ENCODE results near the gene PIP4P1.

PIP4P1 gene

GRCh38 chr14:20412876-20413743 lies 48.1 kb downstream of the PIP4P1 start, which contains the start of gene TEP1 (continued):
- TF ChIP-seq, protein P1, sequence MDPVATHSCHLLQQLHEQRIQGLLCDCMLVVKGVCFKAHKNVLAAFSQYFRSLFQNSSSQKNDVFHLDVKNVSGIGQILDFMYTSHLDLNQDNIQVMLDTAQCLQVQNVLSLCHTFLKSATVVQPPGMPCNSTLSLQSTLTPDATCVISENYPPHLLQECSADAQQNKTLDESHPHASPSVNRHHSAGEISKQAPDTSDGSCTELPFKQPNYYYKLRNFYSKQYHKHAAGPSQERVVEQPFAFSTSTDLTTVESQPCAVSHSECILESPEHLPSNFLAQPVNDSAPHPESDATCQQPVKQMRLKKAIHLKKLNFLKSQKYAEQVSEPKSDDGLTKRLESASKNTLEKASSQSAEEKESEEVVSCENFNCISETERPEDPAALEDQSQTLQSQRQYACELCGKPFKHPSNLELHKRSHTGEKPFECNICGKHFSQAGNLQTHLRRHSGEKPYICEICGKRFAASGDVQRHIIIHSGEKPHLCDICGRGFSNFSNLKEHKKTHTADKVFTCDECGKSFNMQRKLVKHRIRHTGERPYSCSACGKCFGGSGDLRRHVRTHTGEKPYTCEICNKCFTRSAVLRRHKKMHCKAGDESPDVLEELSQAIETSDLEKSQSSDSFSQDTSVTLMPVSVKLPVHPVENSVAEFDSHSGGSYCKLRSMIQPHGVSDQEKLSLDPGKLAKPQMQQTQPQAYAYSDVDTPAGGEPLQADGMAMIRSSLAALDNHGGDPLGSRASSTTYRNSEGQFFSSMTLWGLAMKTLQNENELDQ (tag by site-specific recombination; IDR thresholded peaks at IDR 0.05; ENCODE audit: low read depth): no peak
- TF ChIP-seq, protein P2, sequence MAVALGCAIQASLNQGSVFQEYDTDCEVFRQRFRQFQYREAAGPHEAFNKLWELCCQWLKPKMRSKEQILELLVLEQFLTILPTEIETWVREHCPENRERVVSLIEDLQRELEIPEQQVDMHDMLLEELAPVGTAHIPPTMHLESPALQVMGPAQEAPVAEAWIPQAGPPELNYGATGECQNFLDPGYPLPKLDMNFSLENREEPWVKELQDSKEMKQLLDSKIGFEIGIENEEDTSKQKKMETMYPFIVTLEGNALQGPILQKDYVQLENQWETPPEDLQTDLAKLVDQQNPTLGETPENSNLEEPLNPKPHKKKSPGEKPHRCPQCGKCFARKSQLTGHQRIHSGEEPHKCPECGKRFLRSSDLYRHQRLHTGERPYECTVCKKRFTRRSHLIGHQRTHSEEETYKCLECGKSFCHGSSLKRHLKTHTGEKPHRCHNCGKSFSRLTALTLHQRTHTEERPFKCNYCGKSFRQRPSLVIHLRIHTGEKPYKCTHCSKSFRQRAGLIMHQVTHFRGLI (tag by site-specific recombination; IDR thresholded peaks at IDR 0.05): peak; percentile 78
- peak; percentile 86 for TF ChIP-seq KLF8 (tag by site-specific recombination; IDR thresholded peaks at IDR 0.05)
- peak; percentile 94 for TF ChIP-seq WT1 (tag by site-specific recombination; IDR thresholded peaks at IDR 0.05)
- peak; percentile 73 for TF ChIP-seq ZIC2 (tag by site-specific recombination; IDR thresholded peaks at IDR 0.05)
- no peak for TF ChIP-seq ZNF530 (tag by site-specific recombination; IDR thresholded peaks at IDR 0.05; ENCODE audit: low read depth)
- TF ChIP-seq KLF10 (tag by site-specific recombination; IDR thresholded peaks at IDR 0.05): no peak
- TF ChIP-seq ZBTB10 (tag by site-specific recombination; IDR thresholded peaks at IDR 0.05): peak; percentile 53; the same call in 1 of the 2 replicates
- peak; percentile 92 for TF ChIP-seq IKZF3 (tag by site-specific recombination; IDR thresholded peaks at IDR 0.05)
- TF ChIP-seq, protein P3, sequence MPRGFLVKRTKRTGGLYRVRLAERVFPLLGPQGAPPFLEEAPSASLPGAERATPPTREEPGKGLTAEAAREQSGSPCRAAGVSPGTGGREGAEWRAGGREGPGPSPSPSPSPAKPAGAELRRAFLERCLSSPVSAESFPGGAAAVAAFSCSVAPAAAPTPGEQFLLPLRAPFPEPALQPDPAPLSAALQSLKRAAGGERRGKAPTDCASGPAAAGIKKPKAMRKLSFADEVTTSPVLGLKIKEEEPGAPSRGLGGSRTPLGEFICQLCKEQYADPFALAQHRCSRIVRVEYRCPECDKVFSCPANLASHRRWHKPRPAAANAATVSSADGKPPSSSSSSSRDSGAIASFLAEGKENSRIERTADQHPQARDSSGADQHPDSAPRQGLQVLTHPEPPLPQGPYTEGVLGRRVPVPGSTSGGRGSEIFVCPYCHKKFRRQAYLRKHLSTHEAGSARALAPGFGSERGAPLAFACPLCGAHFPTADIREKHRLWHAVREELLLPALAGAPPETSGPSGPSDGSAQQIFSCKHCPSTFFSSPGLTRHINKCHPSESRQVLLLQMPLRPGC (tag by site-specific recombination; IDR thresholded peaks at IDR 0.05): 0 out of 2 replicates have a peak, but pooled peaks have one; percentile 13
- 0 out of 2 replicates have a peak, but pooled peaks have one; percentile 22 for TF ChIP-seq ZNF133 (tag by site-specific recombination; IDR thresholded peaks at IDR 0.05)
- TF ChIP-seq ZBTB7A (tag by site-specific recombination; IDR thresholded peaks at IDR 0.05; ENCODE audit: low read depth): no peak
- TF ChIP-seq ZNF677 (tag by site-specific recombination; IDR thresholded peaks at IDR 0.05): no peak
- no peak for TF ChIP-seq ZNF404 (tag by site-specific recombination; IDR thresholded peaks at IDR 0.05)
- no peak for TF ChIP-seq ZNF747 (tag by site-specific recombination; IDR thresholded peaks at IDR 0.05)
- TF ChIP-seq ZNF366 (tag by site-specific recombination; conservative IDR thresholded peaks at IDR 0.05): peak; percentile 58
- TF ChIP-seq ZBTB17 (tag by site-specific recombination; IDR thresholded peaks at IDR 0.05): peak; percentile 90
- peak; percentile 78 for TF ChIP-seq SP7 (tag by site-specific recombination; IDR thresholded peaks at IDR 0.05)
- no peak for TF ChIP-seq ZNF138 (tag by site-specific recombination; IDR thresholded peaks at IDR 0.05; ENCODE audit: borderline replicate concordance)
- peak; percentile 77; the same call in 1 of the 2 replicates for TF ChIP-seq ZNF24 (tag by site-specific recombination; IDR thresholded peaks at IDR 0.05)
- TF ChIP-seq, protein P4, sequence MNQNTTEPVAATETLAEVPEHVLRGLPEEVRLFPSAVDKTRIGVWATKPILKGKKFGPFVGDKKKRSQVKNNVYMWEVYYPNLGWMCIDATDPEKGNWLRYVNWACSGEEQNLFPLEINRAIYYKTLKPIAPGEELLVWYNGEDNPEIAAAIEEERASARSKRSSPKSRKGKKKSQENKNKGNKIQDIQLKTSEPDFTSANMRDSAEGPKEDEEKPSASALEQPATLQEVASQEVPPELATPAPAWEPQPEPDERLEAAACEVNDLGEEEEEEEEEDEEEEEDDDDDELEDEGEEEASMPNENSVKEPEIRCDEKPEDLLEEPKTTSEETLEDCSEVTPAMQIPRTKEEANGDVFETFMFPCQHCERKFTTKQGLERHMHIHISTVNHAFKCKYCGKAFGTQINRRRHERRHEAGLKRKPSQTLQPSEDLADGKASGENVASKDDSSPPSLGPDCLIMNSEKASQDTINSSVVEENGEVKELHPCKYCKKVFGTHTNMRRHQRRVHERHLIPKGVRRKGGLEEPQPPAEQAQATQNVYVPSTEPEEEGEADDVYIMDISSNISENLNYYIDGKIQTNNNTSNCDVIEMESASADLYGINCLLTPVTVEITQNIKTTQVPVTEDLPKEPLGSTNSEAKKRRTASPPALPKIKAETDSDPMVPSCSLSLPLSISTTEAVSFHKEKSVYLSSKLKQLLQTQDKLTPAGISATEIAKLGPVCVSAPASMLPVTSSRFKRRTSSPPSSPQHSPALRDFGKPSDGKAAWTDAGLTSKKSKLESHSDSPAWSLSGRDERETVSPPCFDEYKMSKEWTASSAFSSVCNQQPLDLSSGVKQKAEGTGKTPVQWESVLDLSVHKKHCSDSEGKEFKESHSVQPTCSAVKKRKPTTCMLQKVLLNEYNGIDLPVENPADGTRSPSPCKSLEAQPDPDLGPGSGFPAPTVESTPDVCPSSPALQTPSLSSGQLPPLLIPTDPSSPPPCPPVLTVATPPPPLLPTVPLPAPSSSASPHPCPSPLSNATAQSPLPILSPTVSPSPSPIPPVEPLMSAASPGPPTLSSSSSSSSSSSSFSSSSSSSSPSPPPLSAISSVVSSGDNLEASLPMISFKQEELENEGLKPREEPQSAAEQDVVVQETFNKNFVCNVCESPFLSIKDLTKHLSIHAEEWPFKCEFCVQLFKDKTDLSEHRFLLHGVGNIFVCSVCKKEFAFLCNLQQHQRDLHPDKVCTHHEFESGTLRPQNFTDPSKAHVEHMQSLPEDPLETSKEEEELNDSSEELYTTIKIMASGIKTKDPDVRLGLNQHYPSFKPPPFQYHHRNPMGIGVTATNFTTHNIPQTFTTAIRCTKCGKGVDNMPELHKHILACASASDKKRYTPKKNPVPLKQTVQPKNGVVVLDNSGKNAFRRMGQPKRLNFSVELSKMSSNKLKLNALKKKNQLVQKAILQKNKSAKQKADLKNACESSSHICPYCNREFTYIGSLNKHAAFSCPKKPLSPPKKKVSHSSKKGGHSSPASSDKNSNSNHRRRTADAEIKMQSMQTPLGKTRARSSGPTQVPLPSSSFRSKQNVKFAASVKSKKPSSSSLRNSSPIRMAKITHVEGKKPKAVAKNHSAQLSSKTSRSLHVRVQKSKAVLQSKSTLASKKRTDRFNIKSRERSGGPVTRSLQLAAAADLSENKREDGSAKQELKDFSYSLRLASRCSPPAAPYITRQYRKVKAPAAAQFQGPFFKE (tag by site-specific recombination; IDR thresholded peaks at IDR 0.05; ENCODE audit: borderline replicate concordance): no peak
- TF ChIP-seq ZXDB (tag by site-specific recombination; IDR thresholded peaks at IDR 0.05): peak; percentile 85; the same call in 1 of the 2 replicates
- peak; percentile 100 for TF ChIP-seq ZNF600 (tag by site-specific recombination; IDR thresholded peaks at IDR 0.05)
- no peak for TF ChIP-seq GLI2 (tag by site-specific recombination; IDR thresholded peaks at IDR 0.05; ENCODE audit: borderline replicate concordance, low read depth)
- no peak for TF ChIP-seq ZSCAN23 (tag by site-specific recombination; IDR thresholded peaks at IDR 0.05)
